Stimulated activated naive B cell treated with anti-CD40 and anti-IgM and Interleukin-4, amounts not matched to agents 10 μg/mL and 1 μg/mL and 100 μg/mL, for 72 hours (primary cell): ENCODE results near the gene CCR6.

ENCODE experiments used
- ATAC-seq, 2 donors: fragments of 150-1000 bp; cut with Tn5 transposase; replicated peaks; 2 replicates each; pipeline ENCODE4 v1.10.0; 2021; ENCODE audit warnings: moderate library complexity in 1 of 2
- DNase-seq: peaks from one replicate; pipeline ENCODE4 v3.0.0; 2021
- H3K27ac Mint-ChIP-seq: one replicate; pipeline ENCODE4 v1.8.0; 2022; ENCODE audit warnings: mild to moderate bottlenecking, mixed read lengths
- H3K27me3 Mint-ChIP-seq, 2 donors: one replicate each; pipeline ENCODE4 v1.8.0; 2022; ENCODE audit warnings: mixed read lengths in 2 of 2
- H3K36me3 Mint-ChIP-seq, 2 donors: one replicate each; pipeline ENCODE4 v1.8.0; 2022; ENCODE audit warnings: mixed read lengths in 2 of 2, mild to moderate bottlenecking in 1 of 2
- H3K4me1 Mint-ChIP-seq, 2 donors: one replicate each; pipeline ENCODE4 v1.8.0; 2022; ENCODE audit warnings: mixed read lengths in 2 of 2, mild to moderate bottlenecking in 1 of 2
- H3K4me3 Mint-ChIP-seq, 2 donors: one replicate each; pipeline ENCODE4 v1.8.0; 2022; ENCODE audit warnings: mild to moderate bottlenecking in 2 of 2, mixed read lengths in 2 of 2, moderate library complexity in 1 of 2
- H3K9me3 Mint-ChIP-seq, 2 donors: one replicate each; pipeline ENCODE4 v1.8.0; 2022; ENCODE audit warnings: mixed read lengths in 2 of 2, mild to moderate bottlenecking in 1 of 2

The CCR6 gene

DNA sequence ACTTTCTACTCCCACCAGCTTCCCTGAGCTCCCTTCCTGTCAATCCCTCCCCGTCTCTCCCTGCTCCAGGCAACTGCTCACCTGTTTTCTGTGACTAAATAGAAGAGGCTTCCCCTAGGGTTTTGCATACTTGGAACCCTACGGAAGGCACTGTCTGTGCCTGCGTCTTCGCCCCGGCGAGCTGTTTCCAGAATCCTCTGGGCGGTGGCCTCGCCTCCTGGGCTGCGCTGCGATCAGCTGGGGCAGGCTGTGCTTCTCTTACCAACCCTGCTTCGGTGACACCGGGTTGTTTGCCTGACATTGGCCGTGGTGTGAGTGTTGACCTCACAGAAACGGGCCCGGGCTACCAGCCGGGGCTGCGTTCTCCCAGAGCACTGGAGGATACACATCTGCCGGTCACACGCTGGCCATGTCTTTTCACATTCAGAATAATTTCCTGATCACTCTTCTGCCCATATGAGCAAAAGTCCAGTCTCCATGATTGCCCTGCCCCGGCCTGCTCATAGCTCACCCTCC is 29.4 kb upstream of the CCR6 start:
- peaks cover 71 to 87% of the 10 kb centered on the region in 2 donors for H3K4me1 Mint-ChIP-seq
- H3K36me3 Mint-ChIP-seq: peaks cover 0 to 18% of the 10 kb centered on the region in 2 donors
- H3K27me3 Mint-ChIP-seq: no peaks in the 10 kb centered on the region
- H3K9me3 Mint-ChIP-seq: no peaks in the 10 kb centered on the region
- H3K4me3 Mint-ChIP-seq: peak overlapping the region; percentile 78 to 83
- ATAC-seq: no peak
- peak overlapping the region; percentile 99 for H3K27ac Mint-ChIP-seq
- DNase-seq: no peak

- DNase-seq (peak; percentile 86), ATAC-seq (peak; percentile 38 to 48)
- H3K36me3 Mint-ChIP-seq: peaks cover 0 to 18% of the 10 kb centered on the region in 2 donors
- H3K27ac Mint-ChIP-seq: peak overlapping the region; percentile 99
- H3K9me3 Mint-ChIP-seq: no peaks in the 10 kb centered on the region
- H3K4me1 Mint-ChIP-seq: peaks cover 76 to 92% of the 10 kb centered on the region in 2 donors
- no peaks in the 10 kb centered on the region for H3K27me3 Mint-ChIP-seq
- peak overlapping the region; percentile 78 to 83 for H3K4me3 Mint-ChIP-seq
Measured at GRCh38 chr6:167093922-167094432, 28.9 kb upstream of the CCR6 start.

GRCh38 chr6:167094436-167094819 is 28.5 kb upstream of the CCR6 start:
- H3K4me1 Mint-ChIP-seq: peaks cover 76 to 93% of the 10 kb centered on the region in 2 donors
- H3K9me3 Mint-ChIP-seq: no peaks in the 10 kb centered on the region
- H3K36me3 Mint-ChIP-seq: peaks cover 0 to 18% of the 10 kb centered on the region in 2 donors
- peak overlapping the region; percentile 99 for H3K27ac Mint-ChIP-seq
- no peaks in the 10 kb centered on the region for H3K27me3 Mint-ChIP-seq
- peak; percentile 30 to 54 for ATAC-seq
- H3K4me3 Mint-ChIP-seq: peak overlapping the region; percentile 78 to 83
- DNase-seq: peak; percentile 62

DNA sequence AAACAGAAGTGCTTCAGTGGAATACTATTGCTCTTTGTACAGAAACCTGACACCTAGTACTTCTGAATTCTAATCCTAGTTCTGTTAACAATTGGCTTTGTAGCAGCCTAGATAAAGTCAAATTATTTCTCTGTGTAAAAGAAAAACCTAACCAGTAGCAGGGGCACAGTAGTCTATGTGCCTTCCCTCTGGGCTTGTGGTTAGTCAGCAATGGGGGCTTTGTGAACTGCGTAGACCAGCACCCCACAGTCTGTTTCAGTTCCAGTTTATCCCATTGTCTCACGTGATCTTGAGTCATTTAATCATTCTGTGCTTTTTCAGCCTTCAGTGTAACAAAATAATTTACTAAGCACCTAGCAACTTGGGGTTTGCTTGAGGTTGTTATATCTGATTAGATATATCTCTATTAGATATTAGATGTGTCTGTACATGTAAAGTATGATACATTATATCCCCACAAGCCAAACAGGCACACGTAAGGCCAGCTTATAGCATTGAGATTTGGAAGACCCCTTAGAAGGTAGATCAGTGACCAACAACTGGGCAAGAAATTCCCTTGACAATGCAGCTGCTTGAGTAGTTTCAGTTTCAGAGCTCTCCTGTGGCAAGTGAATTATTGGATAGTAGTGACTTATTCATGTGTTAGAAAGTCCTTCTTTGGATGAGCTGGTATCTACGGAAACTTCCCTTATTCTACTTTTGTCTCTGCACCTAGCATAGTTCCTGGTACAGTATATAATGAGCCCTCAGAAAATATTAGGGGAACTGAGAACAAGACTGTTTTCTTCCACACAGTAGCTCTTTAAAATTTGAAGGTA is 27.9 kb upstream of the CCR6 start:
- Mint-ChIP-seq H3K36me3 (peaks cover 0 to 17% of the 10 kb centered on the region in 2 donors), H3K27ac (peak overlapping the region; percentile 99), H3K27me3 (no peaks in the 10 kb centered on the region), H3K4me1 (peaks cover 77 to 93% of the 10 kb centered on the region in 2 donors), H3K4me3 (peak overlapping the region; percentile 78 to 83), H3K9me3 (peaks cover 0 to 5% of the 10 kb centered on the region in 2 donors)
- ATAC-seq (peak; percentile 77 to 80), DNase-seq (peak; percentile 76)

- Mint-ChIP-seq H3K4me1 (peaks cover 77 to 93% of the 10 kb centered on the region in 2 donors), H3K9me3 (peaks cover 2 to 6% of the 10 kb centered on the region in 2 donors), H3K36me3 (peaks cover 0 to 11% of the 10 kb centered on the region in 2 donors), H3K4me3 (peak overlapping the region; percentile 48 to 78), H3K27me3 (no peaks in the 10 kb centered on the region), H3K27ac (peak overlapping the region; percentile 99)
- DNase-seq: no peak
- ATAC-seq: no peak
Measured at GRCh38 chr6:167095888-167096287, 27.0 kb upstream of the CCR6 start.

GRCh38 chr6:167096991-167097390 is 25.9 kb upstream of the CCR6 start:
- no peak for DNase-seq
- Mint-ChIP-seq H3K4me1 (peaks cover 66 to 83% of the 10 kb centered on the region in 2 donors), H3K27me3 (no peaks in the 10 kb centered on the region), H3K36me3 (peaks cover 0 to 10% of the 10 kb centered on the region in 2 donors), H3K9me3 (peaks cover 2 to 6% of the 10 kb centered on the region in 2 donors), H3K27ac (no peak overlapping the region), H3K4me3 (no peak overlapping the region)
- no peak for ATAC-seq

- H3K4me1 Mint-ChIP-seq: peaks cover 67 to 83% of the 10 kb centered on the region in 2 donors
Measured at GRCh38 chr6:167097770-167098169, 25.1 kb upstream of the CCR6 start.

GRCh38 chr6:167098825-167099225 is 24.1 kb upstream of the CCR6 start:
- DNase-seq: peak; percentile 70
- Mint-ChIP-seq H3K4me1 (peaks cover 69 to 83% of the 10 kb centered on the region in 2 donors), H3K9me3 (peaks cover 2 to 6% of the 10 kb centered on the region in 2 donors), H3K27me3 (no peaks in the 10 kb centered on the region), H3K27ac (peak overlapping the region; percentile 62), H3K36me3 (peaks cover 0 to 8% of the 10 kb centered on the region in 2 donors), H3K4me3 (peak overlapping the region; percentile 30 to 52)
- ATAC-seq: peak; percentile 41

More at GRCh38 chr6:167097770-167098169, 25.1 kb upstream of the CCR6 start:
- DNase-seq: no peak
- Mint-ChIP-seq H3K27me3 (no peaks in the 10 kb centered on the region), H3K9me3 (peaks cover 2 to 6% of the 10 kb centered on the region in 2 donors), H3K27ac (peak overlapping the region; percentile 42), H3K4me3 (no peak overlapping the region), H3K36me3 (peaks cover 0 to 10% of the 10 kb centered on the region in 2 donors)
- ATAC-seq: no peak

- H3K4me1 Mint-ChIP-seq: peaks cover 68 to 83% of the 10 kb centered on the region in 2 donors
- peaks cover 2 to 6% of the 10 kb centered on the region in 2 donors for H3K9me3 Mint-ChIP-seq
- peaks cover 0 to 8% of the 10 kb centered on the region in 2 donors for H3K36me3 Mint-ChIP-seq
- DNase-seq: no peak
- no peak for ATAC-seq
- H3K27me3 Mint-ChIP-seq: no peaks in the 10 kb centered on the region
- no peak overlapping the region for H3K4me3 Mint-ChIP-seq
- H3K27ac Mint-ChIP-seq: peak overlapping the region; percentile 14
Measured at GRCh38 chr6:167099707-167100106, 23.2 kb upstream of the CCR6 start.

DNA sequence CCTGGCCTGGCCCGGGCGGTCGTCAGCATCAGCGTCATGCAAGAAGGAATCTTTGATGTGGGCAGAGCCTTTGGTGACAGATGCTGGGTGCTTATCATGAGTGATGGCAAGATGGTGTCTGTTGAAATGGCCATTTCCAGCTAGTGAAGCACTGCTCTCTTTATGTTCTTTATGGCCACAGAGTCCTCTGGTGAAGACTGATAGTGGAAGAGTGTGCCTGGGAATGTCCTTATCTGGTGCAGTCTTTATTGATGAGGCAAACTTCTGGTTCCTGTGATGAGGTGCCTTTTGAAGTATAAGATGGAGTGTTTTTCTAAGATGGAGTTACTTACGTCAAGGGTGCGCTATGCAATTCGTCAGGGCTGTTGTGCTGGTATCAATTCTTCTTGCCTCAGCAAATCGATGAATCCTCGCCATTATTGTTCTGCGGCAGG is 22.6 kb upstream of the CCR6 start:
- ATAC-seq (no peak), DNase-seq (no peak)
- H3K4me3 Mint-ChIP-seq: no peak overlapping the region
- no peaks in the 10 kb centered on the region for H3K27me3 Mint-ChIP-seq
- peaks cover 0 to 8% of the 10 kb centered on the region in 2 donors for H3K36me3 Mint-ChIP-seq
- H3K27ac Mint-ChIP-seq: peak overlapping the region; percentile 47
- H3K4me1 Mint-ChIP-seq: peaks cover 71 to 83% of the 10 kb centered on the region in 2 donors
- peaks cover 2 to 6% of the 10 kb centered on the region in 2 donors for H3K9me3 Mint-ChIP-seq

DNA sequence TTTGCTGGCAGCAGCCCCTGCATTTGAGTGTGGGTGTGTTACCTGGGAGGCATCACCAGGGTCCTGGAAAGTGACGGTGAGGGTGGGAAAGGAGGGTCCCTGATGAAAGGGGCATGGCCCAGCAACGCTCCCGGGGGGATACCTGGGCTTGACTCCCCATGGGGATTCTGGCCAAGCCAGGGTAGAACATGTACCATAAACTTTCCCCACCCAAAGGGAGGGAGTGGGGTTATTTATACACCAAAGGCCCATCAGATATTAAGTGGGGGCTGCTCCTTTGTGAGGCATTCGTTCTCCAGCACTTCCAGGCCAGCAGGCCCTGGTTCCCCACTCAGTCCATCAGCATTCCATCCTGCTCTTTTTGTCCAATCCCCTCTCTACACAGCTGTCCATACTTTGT is 20.6 kb upstream of the CCR6 start:
- Mint-ChIP-seq H3K4me1 (peaks cover 69 to 88% of the 10 kb centered on the region in 2 donors), H3K4me3 (no peak overlapping the region), H3K9me3 (peaks cover 2 to 6% of the 10 kb centered on the region in 2 donors), H3K36me3 (peaks cover 0 to 8% of the 10 kb centered on the region in 2 donors), H3K27ac (peak overlapping the region; percentile 79), H3K27me3 (no peaks in the 10 kb centered on the region)
- ATAC-seq (no peak), DNase-seq (no peak)

- peaks cover 70 to 86% of the 10 kb centered on the region in 2 donors for H3K4me1 Mint-ChIP-seq
- peaks cover 0 to 5% of the 10 kb centered on the region in 2 donors for H3K36me3 Mint-ChIP-seq
- H3K27me3 Mint-ChIP-seq: no peaks in the 10 kb centered on the region
- ATAC-seq (peak; percentile 85 to 88), DNase-seq (no peak)
- H3K27ac Mint-ChIP-seq: peak overlapping the region; percentile 70
- peaks cover 2 to 6% of the 10 kb centered on the region in 2 donors for H3K9me3 Mint-ChIP-seq
- H3K4me3 Mint-ChIP-seq: peak overlapping the region in 1 of 2 donors; percentile 50
Measured at GRCh38 chr6:167103041-167103891, 19.6 kb upstream of the CCR6 start.

- DNase-seq (no peak), ATAC-seq (no peak)
- Mint-ChIP-seq H3K27ac (no peak overlapping the region), H3K27me3 (no peaks in the 10 kb centered on the region), H3K4me3 (no peak overlapping the region), H3K9me3 (peaks cover 2 to 6% of the 10 kb centered on the region in 2 donors), H3K36me3 (peaks cover 0 to 4% of the 10 kb centered on the region in 2 donors), H3K4me1 (peaks cover 67 to 83% of the 10 kb centered on the region in 2 donors)
Measured at GRCh38 chr6:167104388-167104787, 18.5 kb upstream of the CCR6 start.

DNA sequence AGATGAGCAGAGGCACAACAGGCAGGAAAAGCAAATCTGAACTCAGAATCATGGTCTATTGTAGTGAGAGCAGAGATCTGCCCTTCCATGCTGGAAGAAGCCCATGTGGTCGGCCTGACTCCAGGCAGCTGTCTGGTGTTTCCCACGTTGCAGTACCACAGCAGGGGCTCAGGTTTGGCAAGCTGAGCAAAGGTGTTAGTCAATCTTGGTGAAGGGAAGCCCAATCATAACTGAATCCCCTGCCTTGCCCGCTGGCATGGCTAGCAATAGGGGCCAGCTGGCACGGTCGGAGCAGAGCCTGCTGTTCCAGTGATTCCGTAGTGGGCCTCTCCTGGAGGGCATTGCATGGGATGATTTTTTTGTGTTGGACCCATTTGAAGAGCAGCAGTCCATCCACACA is 17.8 kb upstream of the CCR6 start:
- Mint-ChIP-seq H3K27ac (no peak overlapping the region), H3K27me3 (no peaks in the 10 kb centered on the region), H3K4me3 (no peak overlapping the region), H3K9me3 (peaks cover under 1 to 2% of the 10 kb centered on the region in 2 donors), H3K4me1 (peaks cover 66 to 83% of the 10 kb centered on the region in 2 donors), H3K36me3 (peaks cover 0 to under 1% of the 10 kb centered on the region in 2 donors)
- DNase-seq: no peak
- ATAC-seq: no peak
